Fibroblast of skin of back (primary cell): Measurements from ENCODE around the gene ZNF732. TPM values are rescaled to one million over a fixed set of nuclear protein-coding genes. Genes with fewer than 3 reads are reported as not detected.
"Not testable (repeated sequence)": the region's sequence is repeated elsewhere in the genome, so short reads cannot be mapped to it uniquely, and the experiment has no call there.

ENCODE experiments used
- DNase-seq: peaks from one replicate; pipeline ENCODE4 v3.0.0-alpha.2; 2013
- polyA plus RNA-seq, 2 experiments: library from polyadenylated mRNA; unstranded; fragments of 120-200 nt; gene quantifications; one replicate each; pipeline ENCODE4 v1.2.1, GENCODE V29; 2013; ENCODE audit not compliant: insufficient read length in 2 of 2

Gene ZNF732
- polyA plus RNA-seq (2013, experiment 1 of 2; ENCODE audit: insufficient read length) = 0.20 TPM
- polyA plus RNA-seq (2013, experiment 2 of 2; ENCODE audit: insufficient read length) = 0.07 TPM

DNA sequence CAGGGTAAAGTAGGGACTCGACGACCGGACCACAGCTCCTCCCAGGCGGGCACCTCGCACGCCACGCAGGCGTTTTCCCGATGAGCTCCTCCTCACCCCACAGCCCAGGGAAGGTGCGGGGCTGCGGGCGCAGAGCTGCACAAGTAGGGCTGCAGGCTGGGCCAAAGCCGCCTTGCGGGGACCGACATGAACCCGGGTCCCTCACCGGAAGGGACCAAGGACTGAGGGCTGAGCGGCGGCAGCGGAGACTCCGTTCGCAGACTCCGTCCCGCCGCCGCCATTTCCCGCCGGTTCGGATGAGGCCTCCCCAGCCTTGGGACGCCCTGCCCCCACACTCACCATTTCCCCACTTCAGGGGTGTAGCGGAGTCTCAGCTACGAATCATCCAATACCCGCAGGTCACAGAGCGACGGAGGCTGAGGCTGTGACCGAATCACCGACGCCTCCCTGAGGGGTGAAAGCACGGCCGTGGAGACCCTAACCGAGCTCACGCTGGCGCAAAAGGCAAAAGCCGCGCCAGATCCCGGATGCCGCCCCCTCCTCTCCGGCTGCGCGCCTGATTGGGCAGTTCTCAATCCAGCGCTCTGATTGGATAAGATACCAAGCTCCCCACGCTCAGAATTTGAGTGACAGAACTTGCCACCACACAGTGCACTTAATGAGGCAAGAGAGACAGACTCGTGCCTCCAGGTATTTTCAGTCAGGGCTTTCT is at the start of gene ZNF732:
TSS of gene ZNF732 (minus strand) at position 506 of the 712 bp plus-strand sequence. CDS start at position 342, 164 bp downstream.
- peak; percentile 78 for DNase-seq

DNA sequence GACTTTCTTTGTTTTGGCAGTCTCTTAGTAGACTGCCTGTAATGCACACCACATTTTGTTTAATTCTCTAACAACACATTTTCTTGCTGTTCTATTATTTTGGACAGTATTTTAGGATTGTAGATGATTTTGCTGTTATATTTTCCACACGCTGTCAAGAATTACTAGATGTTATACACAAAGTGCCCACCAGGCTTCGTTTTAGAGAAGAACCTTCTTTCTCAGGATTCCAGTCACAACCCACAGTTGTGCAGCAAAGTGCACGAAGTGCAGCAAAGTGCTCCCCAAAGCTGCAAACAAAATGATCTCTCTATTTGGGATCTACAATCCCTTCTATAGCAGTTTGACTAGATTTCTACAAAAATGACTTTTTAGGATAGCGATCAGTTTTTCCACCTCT is 34.7 kb upstream of the ZNF732 start:
- DNase-seq = no peak

DNA sequence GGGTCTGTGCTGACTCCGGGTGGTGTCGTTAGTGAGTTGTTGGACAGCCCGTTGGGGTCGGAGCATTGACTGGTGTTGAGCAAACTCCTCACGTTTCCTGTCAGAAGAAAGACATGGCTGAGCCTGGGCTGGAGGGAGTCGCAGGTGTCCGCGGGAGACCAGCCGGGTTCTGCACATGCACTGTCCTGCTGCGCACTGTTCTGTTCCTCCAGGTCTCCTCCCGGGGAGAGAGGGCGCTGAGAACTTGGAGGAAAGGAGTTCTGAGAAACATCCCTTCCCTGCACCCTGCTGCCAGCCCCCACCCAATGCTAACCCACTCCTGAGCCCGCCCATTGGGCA is 33.5 kb upstream of the ZNF732 start:
- DNase-seq = no peak

DNA sequence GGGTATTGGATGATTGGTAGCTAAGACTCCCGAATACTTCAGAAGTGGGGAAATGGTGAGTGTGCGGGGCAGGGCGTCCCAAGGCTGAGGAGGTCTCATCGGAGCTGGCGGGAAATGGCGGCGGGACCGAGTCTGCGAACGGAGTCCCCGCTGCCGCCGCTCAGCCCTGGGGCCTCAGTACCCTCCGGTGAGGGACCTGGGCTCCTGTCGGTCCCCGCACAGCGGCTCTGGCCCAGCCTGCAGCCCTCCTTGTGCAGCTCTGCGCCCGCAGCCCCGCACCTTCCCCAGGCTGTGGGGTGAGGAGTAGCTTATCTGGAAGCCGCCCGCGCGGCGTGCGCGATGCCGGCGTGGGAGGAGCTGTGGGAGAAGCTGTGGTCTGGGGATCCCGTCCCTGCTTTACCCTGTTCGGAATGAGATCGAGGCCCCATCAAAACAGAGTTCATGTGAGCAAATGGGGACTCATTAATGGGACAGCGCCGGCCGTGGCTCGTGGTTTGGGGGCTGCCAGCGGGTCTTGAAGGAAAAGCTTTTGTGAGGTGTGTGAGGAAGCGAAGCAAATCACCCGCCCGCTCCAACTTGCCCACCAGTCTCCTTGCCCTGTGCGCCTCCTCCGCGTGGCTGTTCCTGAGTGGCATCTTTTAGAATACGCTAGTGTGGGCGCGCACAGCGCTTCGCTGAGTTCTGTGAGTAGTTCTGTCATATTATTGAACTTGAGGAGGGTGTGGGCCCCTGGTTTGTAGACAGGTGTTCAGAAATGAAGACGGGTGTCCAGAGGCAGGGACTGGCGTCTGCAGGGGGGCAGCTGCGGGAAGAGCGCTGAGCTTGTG is 32.9 kb upstream of the ZNF732 start:
- DNase-seq = no peak

DNA sequence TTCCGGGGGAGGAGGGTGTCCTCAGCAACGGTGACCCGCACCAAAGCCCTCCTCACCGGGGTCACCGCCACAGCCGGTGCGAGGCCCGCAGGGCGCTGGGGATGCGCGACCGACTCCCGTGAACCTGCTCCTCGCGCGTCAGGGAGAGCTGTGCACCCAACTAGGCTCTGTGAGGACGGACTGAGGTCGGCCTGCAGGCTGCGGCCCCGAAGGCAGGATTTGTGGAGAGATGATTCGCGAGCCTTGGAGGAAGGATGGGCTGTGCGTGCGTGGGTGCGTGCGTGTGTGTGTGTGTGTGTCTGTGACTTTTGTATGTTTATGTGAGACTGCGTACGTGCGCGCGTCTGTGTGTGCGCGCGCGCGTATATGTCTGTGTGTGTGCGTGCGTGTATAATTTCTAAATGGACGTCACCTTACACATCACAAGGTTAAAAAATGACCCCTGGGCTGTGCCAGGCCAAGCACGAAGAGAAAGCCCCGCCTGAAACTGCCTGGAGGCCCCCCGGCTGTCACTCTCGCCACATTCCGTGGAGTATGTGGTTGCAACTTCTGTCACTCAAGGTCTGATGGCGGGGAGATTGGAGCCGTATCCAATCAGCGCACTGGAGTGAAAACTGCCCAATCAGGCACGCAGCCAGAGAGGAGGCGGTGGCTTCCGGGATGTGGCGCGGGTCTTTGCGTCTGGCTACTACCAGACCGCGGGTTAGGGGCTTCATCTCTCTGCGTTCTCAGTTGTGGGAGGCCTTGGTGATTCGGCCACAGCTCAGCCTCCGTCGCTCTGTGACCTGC is 32.1 kb upstream of the ZNF732 start, which contains the start of gene ZNF141:
TSS of gene ZNF141 (plus strand) at position 672 of the 789 bp plus-strand sequence. CDS start 170 bp downstream, outside the sequence.
- DNase-seq = peak; percentile 98

DNA sequence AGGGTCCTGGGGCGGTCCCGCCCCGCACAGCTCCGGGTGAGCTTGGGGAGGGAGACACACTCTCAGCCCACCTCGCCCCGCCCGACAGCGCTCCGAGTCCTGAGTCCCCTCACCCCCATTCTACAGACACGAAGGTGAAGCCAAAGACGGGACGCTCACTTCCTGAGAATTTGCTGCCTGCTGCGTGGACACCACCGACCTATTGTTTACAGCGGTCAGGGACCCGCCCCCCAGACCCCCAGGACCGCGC is 31.5 kb upstream of the ZNF732 start:
- DNase-seq = no peak

DNA sequence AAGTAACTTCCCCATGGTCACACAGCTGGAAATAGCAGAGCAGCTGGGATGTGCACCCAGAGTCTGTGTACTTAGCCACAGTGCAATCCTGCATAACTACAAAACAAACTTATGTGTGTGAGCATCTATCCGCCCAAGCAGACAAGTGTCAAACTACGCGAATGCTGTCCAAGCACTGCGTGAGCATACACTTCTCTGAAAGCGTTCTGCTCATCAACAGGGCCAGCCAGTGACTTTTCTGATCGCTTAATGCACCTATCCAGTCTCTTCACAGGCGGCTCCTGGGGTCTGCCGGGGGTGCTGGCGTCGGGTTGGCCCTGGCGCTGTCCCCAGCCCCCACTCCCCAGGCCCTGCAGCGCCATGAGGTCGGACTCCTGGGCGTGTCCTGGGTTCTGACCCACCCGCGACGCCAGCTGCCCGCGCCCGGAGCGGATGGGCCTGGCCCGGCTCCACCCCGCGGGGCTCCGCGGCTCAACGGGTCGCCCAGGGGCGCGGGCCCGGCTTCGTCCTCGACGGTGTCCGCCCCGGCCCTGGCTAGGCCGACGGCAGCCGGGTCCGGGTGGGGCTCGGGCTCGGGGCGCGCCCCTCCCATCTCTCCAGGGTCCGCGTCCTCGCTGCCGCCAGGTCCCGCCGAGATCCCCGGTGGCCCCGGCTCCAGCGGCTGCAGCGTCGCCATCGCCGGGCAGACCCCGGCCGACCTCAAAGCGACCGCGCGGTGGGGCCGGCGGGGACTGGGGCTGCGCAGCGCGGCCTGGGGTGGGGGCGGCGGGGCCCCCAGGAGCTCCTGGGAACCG is 31.0 kb upstream of the ZNF732 start:
- no peak for DNase-seq

DNA sequence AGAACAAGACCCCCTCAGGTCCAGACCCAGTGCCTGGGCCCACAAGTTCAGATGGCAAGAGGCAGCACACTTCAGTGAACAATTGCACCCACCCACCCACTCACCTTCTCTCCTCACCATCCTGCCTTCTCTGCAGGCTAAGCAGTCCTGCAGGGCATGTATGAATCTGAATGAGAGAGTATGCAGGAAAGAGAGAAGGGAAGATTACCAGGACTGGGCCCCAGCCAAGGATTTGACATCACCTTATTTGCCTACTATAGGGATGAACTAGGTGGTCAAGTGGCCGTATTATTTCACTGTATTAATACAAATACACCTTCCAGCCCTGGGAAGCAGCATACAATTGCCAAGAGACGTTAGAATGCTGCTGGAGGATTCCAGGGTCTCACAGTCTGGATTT is 30.2 kb upstream of the ZNF732 start:
- no peak for DNase-seq

DNA sequence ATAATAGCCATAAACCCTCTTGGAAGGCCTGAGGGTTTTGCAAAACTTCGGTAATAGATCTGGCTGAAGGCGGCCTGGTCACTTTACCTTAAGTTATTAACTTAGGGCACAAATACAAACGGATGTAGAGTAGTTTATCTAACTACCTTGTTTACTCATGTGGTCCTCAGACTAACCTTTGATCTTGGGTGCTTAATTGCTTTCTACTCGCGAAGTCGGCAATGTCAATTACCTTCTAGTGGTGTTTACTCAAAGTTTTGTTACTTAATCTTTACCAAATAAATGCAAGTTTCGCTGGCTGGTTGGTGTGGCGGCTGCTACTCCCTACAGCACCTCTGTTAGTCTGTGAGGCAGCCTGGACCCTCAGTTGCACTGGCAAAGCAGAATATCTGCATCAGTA is 23.5 kb upstream of the ZNF732 start:
- DNase-seq = no peak

DNA sequence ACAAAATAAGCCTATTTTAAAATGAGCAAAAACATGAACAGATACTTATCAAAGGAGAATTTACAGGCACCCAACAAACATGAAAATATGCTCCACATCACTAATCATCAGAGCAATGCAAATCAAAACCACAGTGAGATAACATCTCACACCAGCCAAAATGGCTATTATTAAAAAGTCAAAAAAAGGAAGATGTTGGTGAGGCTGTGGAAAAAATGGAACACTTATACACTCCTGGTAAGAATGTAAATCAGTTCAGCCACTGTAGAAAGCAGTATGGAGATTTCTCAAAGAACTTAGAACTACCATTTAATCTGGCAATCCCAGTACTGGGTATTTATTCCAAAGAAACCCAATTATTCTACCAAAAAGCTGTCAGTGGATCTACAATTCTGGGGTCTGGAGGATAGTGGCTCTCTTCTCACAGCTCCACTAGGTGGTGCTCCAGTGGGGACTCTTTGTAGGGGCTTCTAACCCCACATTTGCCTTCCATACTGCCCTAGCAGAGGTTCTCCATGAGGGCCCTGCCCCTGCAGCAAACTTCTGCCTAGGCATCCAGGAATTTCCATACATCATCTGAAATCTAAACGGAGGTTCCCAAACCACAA is 9.1 kb upstream of the ZNF732 start:
- DNase-seq = no peak

DNA sequence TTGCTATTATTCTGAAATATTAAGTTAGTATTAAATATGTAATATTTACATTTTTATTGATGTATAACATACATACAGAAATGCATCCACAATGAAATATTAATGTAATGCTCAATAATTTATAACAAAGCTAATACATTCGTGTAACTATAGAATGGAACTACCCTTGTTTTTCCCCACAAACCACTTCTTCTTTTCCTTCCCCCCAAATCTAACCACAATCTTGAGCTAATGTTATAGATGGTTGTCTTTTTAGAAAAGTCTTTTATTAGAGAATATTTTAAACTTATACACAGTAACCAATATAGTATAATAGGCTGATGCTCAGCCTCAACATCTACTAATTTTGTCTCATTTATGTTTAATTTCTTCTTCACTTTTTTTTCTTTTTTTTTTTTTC is 4.5 kb upstream of the ZNF732 start:
- DNase-seq = no peak

DNA sequence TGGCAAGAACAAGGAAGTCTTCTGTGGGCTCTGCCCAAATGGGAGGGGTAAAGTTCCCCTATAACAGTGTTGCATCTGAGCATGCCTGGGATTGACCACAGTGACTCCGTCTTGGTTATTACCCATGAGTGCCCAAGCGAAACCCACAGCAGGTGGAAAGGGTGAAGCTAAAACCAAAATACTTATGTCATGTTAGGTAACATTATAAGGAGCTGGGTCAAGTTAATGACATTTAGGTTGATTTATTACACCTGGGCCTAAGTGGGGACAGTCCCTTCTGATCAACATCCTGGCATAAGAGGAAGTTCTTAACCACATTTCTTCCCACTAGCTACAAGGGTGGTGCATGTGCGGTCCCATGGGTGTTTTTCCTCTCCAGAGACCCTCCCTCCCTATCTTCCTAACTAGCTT is 1.3 kb upstream of the ZNF732 start:
- DNase-seq = no peak

DNA sequence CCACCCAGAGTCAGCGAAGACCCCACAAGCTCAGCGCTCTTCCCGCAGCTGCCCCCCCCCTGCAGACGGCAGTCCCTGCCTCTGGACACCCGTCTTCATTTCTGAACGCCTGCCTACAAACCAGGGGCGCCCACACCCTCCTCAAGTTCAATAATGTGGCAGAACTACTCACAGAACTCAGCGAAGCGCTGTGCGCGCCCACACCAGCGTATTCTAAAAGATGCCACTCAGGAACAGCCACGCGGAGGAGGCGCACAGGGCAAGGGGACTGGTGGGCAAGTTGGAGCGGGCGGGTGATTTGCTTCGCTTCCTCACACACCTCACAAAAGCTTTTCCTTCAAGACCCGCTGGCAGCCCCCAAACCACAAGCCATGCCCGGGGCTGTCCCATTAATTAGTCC is 758 bp downstream of the ZNF732 start:
- not testable (repeated sequence) for DNase-seq

DNA sequence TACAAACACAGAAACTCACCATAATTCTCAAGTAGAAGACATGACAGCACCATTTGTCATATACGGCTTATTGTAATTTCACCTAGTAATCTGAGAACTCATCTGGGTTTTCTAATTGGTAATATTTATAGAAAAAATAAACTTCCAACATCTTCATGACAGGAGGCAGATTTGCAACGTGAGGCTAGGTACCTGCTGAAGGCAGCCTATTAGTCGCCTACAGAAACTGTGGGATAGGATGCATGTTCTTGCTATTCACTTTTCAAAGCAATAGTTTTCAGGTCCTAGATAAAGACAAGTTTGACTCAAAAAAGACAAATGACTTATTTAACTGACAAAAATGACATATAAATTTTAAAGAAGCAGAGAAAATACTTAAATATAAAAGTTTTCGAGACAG is 2.9 kb downstream of the ZNF732 start:
- DNase-seq = no peak

DNA sequence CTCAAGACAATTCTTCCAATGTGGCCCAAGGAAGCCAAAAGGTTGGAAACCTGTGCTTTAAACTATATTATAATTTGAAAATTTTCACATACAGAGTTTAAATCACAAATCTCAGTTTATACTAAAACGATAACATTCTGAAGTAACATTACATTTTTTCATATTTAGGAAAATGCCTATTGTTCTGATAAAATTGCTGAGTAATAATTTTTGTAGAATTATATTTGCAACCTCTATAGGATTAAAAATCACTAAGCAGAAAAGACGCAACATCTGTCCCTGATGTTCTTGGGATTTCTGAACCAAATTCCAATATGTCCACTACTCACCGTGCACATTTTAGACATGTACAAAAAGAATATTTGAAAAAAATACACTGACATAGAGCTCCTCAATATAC is 10.5 kb downstream of the ZNF732 start:
- DNase-seq = no peak

DNA sequence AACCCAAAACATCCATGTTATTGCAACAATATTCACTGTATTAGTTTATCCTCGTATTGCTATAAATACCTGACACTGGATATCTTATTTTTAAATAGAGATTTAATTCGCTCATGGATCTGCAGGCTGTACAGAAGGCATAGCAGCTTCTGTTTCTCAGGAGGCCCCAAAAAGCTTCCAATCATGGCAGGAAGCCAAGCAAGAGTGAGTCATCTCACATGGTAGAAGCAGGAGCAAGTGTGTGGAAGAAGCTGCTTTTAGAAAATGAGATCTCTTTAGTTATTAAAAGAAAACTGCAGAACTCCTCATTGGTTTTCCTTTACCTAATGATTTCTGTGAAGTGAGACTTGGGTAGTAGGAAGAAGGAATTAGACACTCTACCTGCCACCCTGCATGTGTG is 16.4 kb downstream of the ZNF732 start:
- DNase-seq = peak; percentile 3

DNA sequence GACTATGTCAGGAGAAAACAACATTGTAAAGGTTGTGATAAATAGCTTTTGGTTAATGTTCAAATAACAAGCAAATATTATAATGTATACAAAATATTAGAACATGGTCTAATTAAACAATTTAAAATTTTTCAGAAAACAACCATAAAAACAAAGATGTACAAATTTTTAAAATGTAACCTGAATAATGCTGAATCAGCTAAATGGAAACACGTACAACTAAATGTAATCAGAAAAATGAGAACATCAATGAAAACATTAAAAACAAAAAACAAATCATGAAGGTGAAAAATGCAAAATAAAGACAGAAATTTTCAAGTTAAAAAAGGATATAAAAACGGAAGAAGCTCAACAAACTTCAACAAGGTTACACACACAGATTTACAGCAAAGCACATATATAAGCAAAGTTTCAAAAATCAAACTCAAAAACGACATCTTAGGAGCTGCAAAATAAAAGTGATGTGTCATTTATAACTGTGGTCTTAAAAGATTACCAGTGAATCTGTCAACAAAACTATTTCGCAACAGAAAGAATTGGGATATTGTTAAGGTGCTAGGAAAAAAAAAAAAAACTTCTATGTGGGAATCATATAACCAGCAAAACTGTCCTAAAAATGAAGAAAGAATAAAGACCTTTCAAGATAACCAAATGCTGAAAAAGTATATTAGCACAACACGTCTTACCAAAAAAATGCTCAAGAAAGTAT is 31.8 kb downstream of the ZNF732 start:
- DNase-seq = no peak

DNA sequence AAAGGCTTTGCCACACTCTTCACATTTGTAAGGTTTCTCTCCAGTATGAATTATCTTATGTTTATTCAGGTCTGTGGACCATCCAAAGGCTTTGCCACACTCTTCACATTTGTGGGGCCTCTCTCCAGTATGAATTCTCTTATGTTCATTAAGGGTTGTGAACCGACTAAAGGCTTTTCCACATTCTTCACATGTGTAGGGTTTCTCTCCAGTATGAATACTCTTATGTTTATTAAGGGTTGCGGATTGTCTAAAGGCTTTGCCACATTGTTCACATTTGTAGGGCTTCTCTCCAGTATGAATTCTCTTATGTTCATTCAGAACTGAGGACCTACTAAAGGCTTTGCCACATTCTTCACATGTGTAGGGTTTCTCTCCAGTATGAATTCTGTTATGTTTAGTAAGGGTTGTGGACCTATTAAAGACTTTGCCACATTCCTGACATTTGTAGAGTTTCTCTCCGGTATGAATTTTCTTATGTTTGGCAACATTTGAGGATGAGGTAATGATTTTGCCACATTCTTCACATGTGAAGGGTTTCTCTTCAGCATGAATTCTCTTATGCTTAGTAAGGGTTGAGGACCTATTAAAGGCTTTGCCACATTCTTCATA is 33.7 kb downstream of the ZNF732 start:
- DNase-seq = no peak

DNA sequence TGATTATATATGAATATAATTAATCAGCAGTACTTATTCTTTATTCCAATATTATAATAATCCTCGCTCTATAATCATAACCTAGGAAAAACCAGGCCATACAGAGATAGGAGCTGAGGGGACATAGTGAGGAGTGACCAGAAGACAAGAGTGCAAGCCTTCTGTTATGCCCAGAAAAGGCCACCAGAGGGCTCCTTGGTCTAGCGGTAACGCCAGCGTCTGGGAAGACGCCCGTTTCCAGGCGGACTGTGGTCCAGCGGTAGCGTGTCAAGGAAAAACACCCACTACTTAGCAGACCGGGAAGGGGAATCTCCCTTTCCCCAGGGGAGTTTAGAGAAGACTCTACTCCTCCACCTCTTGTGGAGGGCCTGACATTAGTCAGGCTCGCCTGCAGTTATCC is 46.0 kb downstream of the ZNF732 start:
- not testable (repeated sequence) for DNase-seq

DNA sequence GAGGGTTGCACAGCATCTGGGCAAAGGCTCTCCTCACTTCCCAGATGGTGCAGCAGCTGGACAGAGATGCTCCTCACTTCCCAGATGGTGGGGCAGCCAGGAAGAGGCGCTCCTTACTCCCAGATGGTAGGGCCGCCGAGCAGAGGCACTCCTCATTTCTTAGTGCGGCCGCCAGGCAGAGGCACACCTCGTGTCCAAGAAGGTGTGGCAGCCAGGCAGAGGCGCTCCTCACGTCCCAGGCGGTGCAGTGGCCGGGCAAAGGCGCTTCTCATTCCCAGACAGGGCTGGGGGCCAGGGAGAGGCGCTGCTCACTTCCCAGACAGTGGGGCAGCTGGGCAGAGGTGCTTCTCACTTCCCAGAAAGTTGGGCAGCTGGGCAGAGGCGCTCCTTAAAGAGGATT is 48.8 kb downstream of the ZNF732 start:
- DNase-seq = no peak
